Measurements from ENCODE around the gene PDS5A. TPM values are rescaled to one million over a fixed set of nuclear protein-coding genes. Genes with fewer than 3 reads are reported as not detected.

Gene PDS5A
- total and polyA plus RNA-seq, 9 of the 15 experiments (the other 6 are each of a cell fraction or from before 2014, with no cell fraction given): 16.4 to 85.4 (median 70.0) TPM

GRCh38 chr4:39947963-39948362 is 29.7 kb downstream of the PDS5A start:
- WGBS (ENCODE audit: insufficient coverage, low coverage, missing lambda C conversion rate): 71% methylated on average over 1 of the region's 2 CpGs
- TF ChIP-seq, protein P1, sequence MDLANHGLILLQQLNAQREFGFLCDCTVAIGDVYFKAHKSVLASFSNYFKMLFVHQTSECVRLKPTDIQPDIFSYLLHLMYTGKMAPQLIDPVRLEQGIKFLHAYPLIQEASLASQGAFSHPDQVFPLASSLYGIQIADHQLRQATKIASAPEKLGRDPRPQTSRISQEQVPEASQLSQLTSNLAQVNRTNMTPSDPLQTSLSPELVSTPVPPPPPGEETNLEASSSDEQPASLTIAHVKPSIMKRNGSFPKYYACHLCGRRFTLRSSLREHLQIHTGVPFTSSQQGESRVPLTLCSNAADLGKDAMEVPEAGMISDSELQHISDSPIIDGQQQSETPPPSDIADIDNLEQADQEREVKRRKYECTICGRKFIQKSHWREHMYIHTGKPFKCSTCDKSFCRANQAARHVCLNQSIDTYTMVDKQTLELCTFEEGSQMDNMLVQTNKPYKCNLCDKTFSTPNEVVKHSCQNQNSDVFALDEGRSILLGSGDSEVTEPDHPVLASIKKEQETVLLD (IDR thresholded peaks at IDR 0.05): no peak
- TF ChIP-seq GATAD2B (IDR thresholded peaks at IDR 0.05; ENCODE audit: borderline replicate concordance): no peak
- no peak for TF ChIP-seq SMAD4 (CRISPR knock-in tag; conservative IDR thresholded peaks at IDR 0.05)
- no peak for TF ChIP-seq ZNF274 (IDR thresholded peaks at IDR 0.05; ENCODE audit: borderline replicate concordance, low read depth, low read length)
- no peak for TF ChIP-seq CTBP1 (IDR thresholded peaks at IDR 0.05; ENCODE audit: borderline replicate concordance)
- TF ChIP-seq ZBED1 (IDR thresholded peaks at IDR 0.05): no peak
- TF ChIP-seq CCAR2 (IDR thresholded peaks at IDR 0.05; ENCODE audit: low read depth, low read length): no peak
- peaks cover 12% of the 10 kb centered on the region; the same call in 1 of the 3 replicates for H3K36me3 ChIP-seq (ENCODE audit: control insufficient read depth, insufficient read depth, low read length)
- peaks cover 4% of the 10 kb centered on the region; the same call in 1 of the 2 replicates for H4K20me1 ChIP-seq (replicated peaks; ENCODE audit: control insufficient read depth, insufficient read depth, low read length)
- H3K4me1 ChIP-seq (replicated peaks in 1 of 2; ENCODE audit: control insufficient read depth in 2 of 2, insufficient read depth in 2 of 2, low read length in 2 of 2): no peaks in the 10 kb centered on the region
- POLR2A ChIA-PET: interaction anchor here (0.8 to 1.4 kb wide), 3 partner anchors 11 to 25 kb away, joined by 3 to 5 read pairs (median 4); no protein-coding TSS in a partner anchor
- H3K9me1 ChIP-seq (ENCODE audit: control insufficient read depth, insufficient read depth, low read length): no peaks in the 10 kb centered on the region
- no peak overlapping the region for H3K9ac ChIP-seq (ENCODE audit: insufficient read depth in 1 of 2, low read depth in 2 of 2, low read length in 2 of 2)
- FAIRE-seq (no peak), ATAC-seq (no peak), DNase-seq (ENCODE audit: extremely low read depth in 1 of 4, low spot score in 3 of 4) (no peak)
- in situ Hi-C loops (cut with MboI): no loop called here
- no peaks in the 10 kb centered on the region for H3K27me3 ChIP-seq (ENCODE audit: control insufficient read depth in 2 of 2, insufficient read depth in 2 of 2, low read length in 2 of 2)
- H3K27ac ChIP-seq (ENCODE audit: extremely low read depth, low read depth, low read length): no peak overlapping the region
- no TSS peak for BruUV-seq (replicated peaks)
- no peak overlapping the region for H3K4me2 ChIP-seq (ENCODE audit: insufficient read depth, low read length)
- H3K4me3 ChIP-seq: no peak overlapping the region
- no peak overlapping the region for H2AFZ ChIP-seq (ENCODE audit: low read depth, low read length)
- intact Hi-C loops (cut with micrococcal nuclease): no loop called here
- no peaks in the 10 kb centered on the region for H3K9me3 ChIP-seq (replicated peaks; ENCODE audit: control insufficient read depth, insufficient read depth, low read depth, low read length)
- H3K79me2 ChIP-seq (ENCODE audit: control insufficient read depth, insufficient read depth, low read length): peaks cover 89% of the 10 kb centered on the region
- CTCF ChIA-PET (ENCODE audit: low intra/inter-chr PET ratio): no interaction called here

Measured in K562 (cell line).